ENCODE results near the gene STAG2.

STAG2 gene

GRCh38 chrX:123962006-123962467 lies 531 bp downstream of the STAG2 start:
- Histone ChIP-seq H2AFZ (ENCODE audit: low read depth, low read length) (peak overlapping the region; percentile 54; the same call in 1 of the 2 replicates), H3K4me2 (ENCODE audit: low read length) (peak overlapping the region; percentile 88), H3K27me3 (ENCODE audit: low read depth, low read length) (no peaks in the 10 kb centered on the region), H3K4me3 (ENCODE audit: low read length) (peak overlapping the region; percentile 98), H3K27ac (ENCODE audit: low read length) (peak overlapping the region; percentile 98), H3K9me3 (ENCODE audit: insufficient read depth, low read length) (no peaks in the 10 kb centered on the region), H3K79me2 (ENCODE audit: low read length) (peaks cover 71% of the 10 kb centered on the region), H4K20me1 (ENCODE audit: insufficient read depth, low read length) (peaks cover 39% of the 10 kb centered on the region), H3K9ac (ENCODE audit: low read length) (peak overlapping the region; percentile 97), H3K4me1 (ENCODE audit: low read length) (peaks cover 17% of the 10 kb centered on the region), H3K36me3 (replicated peaks; ENCODE audit: low read depth, low read length) (no peaks in the 10 kb centered on the region)
- no peak for TF ChIP-seq EZH2phosphoT487 (IDR thresholded peaks at IDR 0.05; ENCODE audit: low read depth)
- TF ChIP-seq, protein P1, sequence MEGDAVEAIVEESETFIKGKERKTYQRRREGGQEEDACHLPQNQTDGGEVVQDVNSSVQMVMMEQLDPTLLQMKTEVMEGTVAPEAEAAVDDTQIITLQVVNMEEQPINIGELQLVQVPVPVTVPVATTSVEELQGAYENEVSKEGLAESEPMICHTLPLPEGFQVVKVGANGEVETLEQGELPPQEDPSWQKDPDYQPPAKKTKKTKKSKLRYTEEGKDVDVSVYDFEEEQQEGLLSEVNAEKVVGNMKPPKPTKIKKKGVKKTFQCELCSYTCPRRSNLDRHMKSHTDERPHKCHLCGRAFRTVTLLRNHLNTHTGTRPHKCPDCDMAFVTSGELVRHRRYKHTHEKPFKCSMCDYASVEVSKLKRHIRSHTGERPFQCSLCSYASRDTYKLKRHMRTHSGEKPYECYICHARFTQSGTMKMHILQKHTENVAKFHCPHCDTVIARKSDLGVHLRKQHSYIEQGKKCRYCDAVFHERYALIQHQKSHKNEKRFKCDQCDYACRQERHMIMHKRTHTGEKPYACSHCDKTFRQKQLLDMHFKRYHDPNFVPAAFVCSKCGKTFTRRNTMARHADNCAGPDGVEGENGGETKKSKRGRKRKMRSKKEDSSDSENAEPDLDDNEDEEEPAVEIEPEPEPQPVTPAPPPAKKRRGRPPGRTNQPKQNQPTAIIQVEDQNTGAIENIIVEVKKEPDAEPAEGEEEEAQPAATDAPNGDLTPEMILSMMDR (IDR thresholded peaks at IDR 0.05; ENCODE audit: low read depth, low read length): no peak

- H4K20me1 ChIP-seq (ENCODE audit: insufficient read depth, low read length): peaks cover 46% of the 10 kb centered on the region
- H3K4me2 ChIP-seq (ENCODE audit: low read length): peak overlapping the region; percentile 88
- peak overlapping the region; percentile 97 for H3K9ac ChIP-seq (ENCODE audit: low read length)
- no peak for TF ChIP-seq EZH2phosphoT487 (IDR thresholded peaks at IDR 0.05; ENCODE audit: low read depth)
- TF ChIP-seq, protein P1 (IDR thresholded peaks at IDR 0.05; ENCODE audit: low read depth, low read length): no peak
- H3K4me3 ChIP-seq (ENCODE audit: low read length): peak overlapping the region; percentile 98
- H3K9me3 ChIP-seq (ENCODE audit: insufficient read depth, low read length): no peaks in the 10 kb centered on the region
- no peaks in the 10 kb centered on the region for H3K36me3 ChIP-seq (replicated peaks; ENCODE audit: low read depth, low read length)
- no peak overlapping the region for H2AFZ ChIP-seq (ENCODE audit: low read depth, low read length)
- H3K79me2 ChIP-seq (ENCODE audit: low read length): peaks cover 79% of the 10 kb centered on the region
- H3K4me1 ChIP-seq (ENCODE audit: low read length): peaks cover 17% of the 10 kb centered on the region
- no peaks in the 10 kb centered on the region for H3K27me3 ChIP-seq (ENCODE audit: low read depth, low read length)
- H3K27ac ChIP-seq (ENCODE audit: low read length): peak overlapping the region; percentile 98
These were observed 1.4 kb downstream of the STAG2 start for GRCh38 chrX:123962794-123963373.

DNA sequence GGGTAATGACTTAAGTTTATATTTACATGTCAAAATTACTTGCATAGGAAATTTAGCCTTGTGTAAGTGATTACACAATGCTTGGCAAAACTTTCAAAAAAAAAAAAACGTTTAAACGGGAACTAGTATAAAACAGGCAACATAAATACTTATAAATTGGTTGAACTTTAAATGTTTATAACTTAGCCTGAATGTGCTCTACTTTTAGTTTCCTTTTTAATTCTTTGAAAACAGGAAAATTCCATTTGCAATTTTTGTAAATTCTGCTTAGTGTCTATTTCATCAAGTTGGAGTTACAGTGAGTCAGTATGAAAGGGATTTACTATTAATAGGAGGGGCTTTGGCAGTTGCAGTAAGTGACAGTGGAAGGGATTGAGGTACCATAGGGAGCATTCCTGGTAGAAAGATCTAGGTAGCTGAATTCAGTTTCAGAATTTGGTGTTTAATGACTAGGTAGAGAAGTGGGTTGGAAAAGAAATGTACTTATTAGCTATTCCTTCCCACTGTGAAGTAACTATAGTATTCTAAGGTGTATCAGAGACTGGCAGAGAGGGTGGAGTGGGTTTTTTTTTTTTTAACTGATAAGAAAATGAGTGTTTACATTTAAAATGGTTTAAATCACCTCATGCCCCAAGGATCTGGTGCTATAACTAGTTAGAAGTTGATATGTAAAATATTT lies 2.8 kb downstream of the STAG2 start:
- TF ChIP-seq, protein P1 (IDR thresholded peaks at IDR 0.05; ENCODE audit: low read depth, low read length): no peak
- no peak for TF ChIP-seq EZH2phosphoT487 (IDR thresholded peaks at IDR 0.05; ENCODE audit: low read depth)
- H3K79me2 ChIP-seq (ENCODE audit: low read length): peaks cover 92% of the 10 kb centered on the region
- peaks cover 23% of the 10 kb centered on the region for H3K4me1 ChIP-seq (ENCODE audit: low read length)
- H3K36me3 ChIP-seq (replicated peaks; ENCODE audit: low read depth, low read length): peaks cover 4% of the 10 kb centered on the region
- H3K4me3 ChIP-seq (ENCODE audit: low read length): peak overlapping the region; percentile 98
- H3K9ac ChIP-seq (ENCODE audit: low read length): peak overlapping the region; percentile 97; the same call in 1 of the 2 replicates
- peak overlapping the region; percentile 88 for H3K4me2 ChIP-seq (ENCODE audit: low read length)
- no peak overlapping the region for H3K27ac ChIP-seq (ENCODE audit: low read length)
- H4K20me1 ChIP-seq (ENCODE audit: insufficient read depth, low read length): peaks cover 60% of the 10 kb centered on the region
- H3K27me3 ChIP-seq (ENCODE audit: low read depth, low read length): no peaks in the 10 kb centered on the region
- H3K9me3 ChIP-seq (ENCODE audit: insufficient read depth, low read length): no peaks in the 10 kb centered on the region
- H2AFZ ChIP-seq (ENCODE audit: low read depth, low read length): no peak overlapping the region

GRCh38 chrX:123965712-123966111 lies 4.2 kb downstream of the STAG2 start:
- Histone ChIP-seq H3K4me2 (ENCODE audit: low read length) (no peak overlapping the region), H2AFZ (ENCODE audit: low read depth, low read length) (no peak overlapping the region), H3K79me2 (ENCODE audit: low read length) (peaks cover 99% of the 10 kb centered on the region), H4K20me1 (ENCODE audit: insufficient read depth, low read length) (peaks cover 72% of the 10 kb centered on the region), H3K4me3 (ENCODE audit: low read length) (no peak overlapping the region), H3K9me3 (ENCODE audit: insufficient read depth, low read length) (no peaks in the 10 kb centered on the region), H3K9ac (ENCODE audit: low read length) (no peak overlapping the region), H3K36me3 (replicated peaks; ENCODE audit: low read depth, low read length) (peaks cover 7% of the 10 kb centered on the region), H3K27me3 (ENCODE audit: low read depth, low read length) (no peaks in the 10 kb centered on the region), H3K4me1 (ENCODE audit: low read length) (peaks cover 26% of the 10 kb centered on the region), H3K27ac (ENCODE audit: low read length) (no peak overlapping the region)
- TF ChIP-seq, protein P1 (IDR thresholded peaks at IDR 0.05; ENCODE audit: low read depth, low read length): no peak
- TF ChIP-seq EZH2phosphoT487 (IDR thresholded peaks at IDR 0.05; ENCODE audit: low read depth): no peak
